B cell (primary cell): ENCODE measurements around the gene GLIS1.

Source experiments
- EZH2 ChIP-seq: IDR thresholded peaks from 2 replicates; pipeline ENCODE4 v1.6.1; 2012; ENCODE audit warnings: borderline replicate concordance, low read depth, mild to moderate bottlenecking, moderate library complexity, low read length; ENCODE audit not compliant: insufficient read depth, poor library complexity, severe bottlenecking
- TF ChIP-seq, protein P1 (sequence below): fragments of 200-600 bp; IDR thresholded peaks from one replicate; pipeline ENCODE4 v1.8.0; 2022; ENCODE audit warnings: antibody characterized with exemption, mild to moderate bottlenecking

DNA sequence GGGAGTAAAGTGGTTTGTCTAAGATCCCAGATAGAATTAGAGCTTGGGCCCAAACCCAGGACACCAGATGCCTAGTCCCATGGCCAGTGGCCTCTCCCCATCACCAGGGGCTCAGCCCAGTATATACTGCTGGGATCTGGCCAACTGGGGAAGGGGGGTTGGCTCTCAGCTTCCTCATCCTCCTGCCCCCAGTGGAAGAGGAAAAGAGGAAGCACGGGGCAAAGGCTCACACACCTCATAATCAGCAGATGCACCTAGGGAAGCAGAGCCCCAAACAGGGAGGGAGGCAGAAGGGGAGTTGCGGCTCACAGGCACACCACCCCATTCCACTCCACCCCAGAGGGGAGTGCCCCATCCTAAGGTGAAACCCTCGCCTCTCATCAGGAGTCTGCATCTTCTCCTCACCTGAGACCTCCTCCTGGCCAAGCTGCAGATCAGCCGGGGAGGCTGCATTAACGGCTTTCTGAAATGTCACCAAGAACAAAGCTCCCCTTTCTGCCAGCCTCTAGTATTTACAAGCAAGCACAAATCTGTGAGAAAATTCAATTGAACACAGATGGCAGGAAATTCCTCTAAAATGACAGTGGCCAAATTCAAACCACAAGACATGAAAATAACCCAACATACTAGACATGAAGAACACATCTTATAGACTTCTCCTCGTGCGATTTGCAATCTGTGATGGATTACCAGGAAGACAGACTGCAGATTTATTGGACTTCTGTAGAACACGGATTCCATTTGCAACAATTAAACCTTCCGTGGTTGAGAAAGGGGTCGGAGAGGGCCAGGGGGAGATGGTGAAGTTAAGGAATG lies 82.8 kb downstream of the GLIS1 start:
- TF ChIP-seq, protein P1, sequence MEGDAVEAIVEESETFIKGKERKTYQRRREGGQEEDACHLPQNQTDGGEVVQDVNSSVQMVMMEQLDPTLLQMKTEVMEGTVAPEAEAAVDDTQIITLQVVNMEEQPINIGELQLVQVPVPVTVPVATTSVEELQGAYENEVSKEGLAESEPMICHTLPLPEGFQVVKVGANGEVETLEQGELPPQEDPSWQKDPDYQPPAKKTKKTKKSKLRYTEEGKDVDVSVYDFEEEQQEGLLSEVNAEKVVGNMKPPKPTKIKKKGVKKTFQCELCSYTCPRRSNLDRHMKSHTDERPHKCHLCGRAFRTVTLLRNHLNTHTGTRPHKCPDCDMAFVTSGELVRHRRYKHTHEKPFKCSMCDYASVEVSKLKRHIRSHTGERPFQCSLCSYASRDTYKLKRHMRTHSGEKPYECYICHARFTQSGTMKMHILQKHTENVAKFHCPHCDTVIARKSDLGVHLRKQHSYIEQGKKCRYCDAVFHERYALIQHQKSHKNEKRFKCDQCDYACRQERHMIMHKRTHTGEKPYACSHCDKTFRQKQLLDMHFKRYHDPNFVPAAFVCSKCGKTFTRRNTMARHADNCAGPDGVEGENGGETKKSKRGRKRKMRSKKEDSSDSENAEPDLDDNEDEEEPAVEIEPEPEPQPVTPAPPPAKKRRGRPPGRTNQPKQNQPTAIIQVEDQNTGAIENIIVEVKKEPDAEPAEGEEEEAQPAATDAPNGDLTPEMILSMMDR = no peak
- TF ChIP-seq EZH2 = no peak
